ENCODE results near the gene RASIP1. TPM values are rescaled to one million over a fixed set of nuclear protein-coding genes. Genes with fewer than 3 reads are reported as not detected.

The RASIP1 gene
- total and polyA plus RNA-seq, 2 of the 8 experiments (the other 6 are each of a cell fraction or from before 2014, with no cell fraction given): 9.3 to 11.4 TPM

GRCh38 chr19:48757089-48757675, 16.8 kb upstream of the RASIP1 start:
- H3K18ac ChIP-seq (ENCODE audit: extremely low read depth, low read length): no peak overlapping the region; the same call in none of the 2 replicates
- CTCF ChIA-PET (ENCODE audit: partially characterized antibody): interaction anchor here (0.7 to 2.3 kb wide), 5 partner anchors 13 to 85 kb away, joined by 3 to 7 read pairs (median 4); no protein-coding TSS in a partner anchor
- peaks cover 7% of the 10 kb centered on the region for H3K23me2 ChIP-seq (ENCODE audit: low read depth, low read length)
- no peaks in the 10 kb centered on the region for H3K36me3 ChIP-seq (ENCODE audit: control insufficient read depth in 2 of 4, insufficient read depth in 4 of 4, low read length in 3 of 4)
- no peak overlapping the region for H3K9ac ChIP-seq (replicated peaks in 1 of 4; ENCODE audit: extremely low read depth in 1 of 4, low read depth in 3 of 4, low read length in 3 of 4)
- H2BK5ac ChIP-seq (ENCODE audit: low read depth, low read length): peak overlapping the region; percentile 52; the same call in 1 of the 2 replicates
- peak overlapping the region; percentile 80; the same call in 1 of the 2 replicates for H2BK12ac ChIP-seq (ENCODE audit: low read depth, low read length)
- 83% methylated on average over 11 of the region's 12 CpGs; no CpG with 5 or more reads in 1 of the 2 experiments for WGBS, 2 experiments (ENCODE audit: extremely low coverage in 1 of 2, insufficient coverage in 1 of 2, insufficient read length in 1 of 2, insufficient replicate concordance in 2 of 2, low coverage in 1 of 2, low lambda C conversion rate in 2 of 2, missing lambda C conversion rate in 1 of 2)
- H3K23ac ChIP-seq (ENCODE audit: insufficient read length): no peak overlapping the region
- H3K79me2 ChIP-seq (ENCODE audit: control insufficient read depth in 1 of 2, insufficient read depth in 2 of 2, low read length in 2 of 2): peaks cover 0 to under 1% of the 10 kb centered on the region in 2 experiments; a peak in 1 of 4 replicates
- no peak overlapping the region for H3K4ac ChIP-seq (replicated peaks; ENCODE audit: insufficient read length, low read depth, low read length)
- TF ChIP-seq MAFK (IDR thresholded peaks at IDR 0.05; ENCODE audit: low read depth, low read length): no peak
- no peak for TF ChIP-seq ZNF274 (IDR thresholded peaks at IDR 0.05; ENCODE audit: borderline replicate concordance, extremely low read depth, low read length)
- TF ChIP-seq CREB1 (IDR thresholded peaks at IDR 0.05): no peak
- no peak for TF ChIP-seq RXRA (IDR thresholded peaks at IDR 0.05; ENCODE audit: insufficient read depth, low read depth, low read length)
- no peak for TF ChIP-seq SIRT6 (IDR thresholded peaks at IDR 0.05; ENCODE audit: low read length)
- TF ChIP-seq EZH2 (IDR thresholded peaks at IDR 0.05; ENCODE audit: low read depth, low read length, severe bottlenecking): no peak
- TF ChIP-seq RNF2 (IDR thresholded peaks at IDR 0.05; ENCODE audit: borderline replicate concordance, low read depth, low read length, missing control alignments, poor library complexity, severe bottlenecking): no peak
- no peak for TF ChIP-seq NRF1 (IDR thresholded peaks at IDR 0.05; ENCODE audit: low read depth, low read length)
- no peak for TF ChIP-seq POLR2A (IDR thresholded peaks at IDR 0.05; ENCODE audit: control extremely low read depth in 1 of 2, low read depth in 2 of 2, low read length in 2 of 2)
- no peak for TF ChIP-seq CBX5 (IDR thresholded peaks at IDR 0.05; ENCODE audit: low read depth, low read length)
- TF ChIP-seq SP4 (IDR thresholded peaks at IDR 0.05; ENCODE audit: low read length): no peak
- peak overlapping the region; percentile 85 for H4K91ac ChIP-seq (replicated peaks; ENCODE audit: insufficient read length, low read length)
- H3K4me2 ChIP-seq (ENCODE audit: insufficient read depth in 1 of 2, low read depth in 2 of 2, low read length in 2 of 2): no peak overlapping the region
- H2BK20ac ChIP-seq (ENCODE audit: low read length): peak overlapping the region; percentile 80; the same call in 1 of the 2 replicates
- no peak overlapping the region for H3K56ac ChIP-seq (replicated peaks; ENCODE audit: insufficient read length, low read depth, low read length)
- peak overlapping the region; percentile 46; the same call in 1 of the 2 replicates for H2BK15ac ChIP-seq (ENCODE audit: low read length)
- H2BK120ac ChIP-seq (replicated peaks; ENCODE audit: low read depth, low read length): peak overlapping the region; percentile 92
- H3K4me3 ChIP-seq (ENCODE audit: extremely low read depth in 1 of 4, insufficient read depth in 2 of 4, low read depth in 3 of 4, low read length in 4 of 4): no peak overlapping the region
- peak overlapping the region; percentile 71; the same call in 1 of the 2 replicates for H4K8ac ChIP-seq (ENCODE audit: extremely low read depth, insufficient read depth, low read length)
- H3K27ac ChIP-seq (ENCODE audit: low read depth, low read length): no peak overlapping the region
- no peaks in the 10 kb centered on the region for H3K27me3 ChIP-seq (replicated peaks in 1 of 4; ENCODE audit: control insufficient read depth in 3 of 4, extremely low read depth in 1 of 4, insufficient read depth in 3 of 4, low read length in 3 of 4)
- POLR2A ChIA-PET (ENCODE audit: partially characterized antibody): interaction anchor here (1.4 to 4.7 kb wide), 6 partner anchors 9 to 53 kb away, joined by 4 to 39 read pairs (median 8); partner anchors contain the start of genes BCAT2 and IZUMO1
- no peak for FAIRE-seq
- no peaks in the 10 kb centered on the region for H4K20me1 ChIP-seq (replicated peaks in 1 of 2; ENCODE audit: control insufficient read depth in 1 of 2, insufficient read depth in 2 of 2, low read length in 2 of 2)
- peaks cover 3 to 21% (median 14%) of the 10 kb centered on the region in 4 experiments for H3K4me1 ChIP-seq (replicated peaks in 1 of 4; ENCODE audit: control insufficient read depth in 3 of 4, insufficient read depth in 4 of 4, low read length in 3 of 4)
- DNase-seq (ENCODE audit: low read depth in 1 of 2, low spot score in 2 of 2): no peak
- no peak overlapping the region for H2AFZ ChIP-seq (ENCODE audit: low read length)
- no peak overlapping the region for H3K14ac ChIP-seq (ENCODE audit: insufficient read length)
- no peaks in the 10 kb centered on the region for H3K79me1 ChIP-seq (ENCODE audit: low read depth, low read length)
- peak overlapping the region; percentile 26 for H4K5ac ChIP-seq (ENCODE audit: insufficient read length, low read depth, low read length)
- H3K9me3 ChIP-seq (ENCODE audit: insufficient read depth in 2 of 2, low read depth in 1 of 2, low read length in 1 of 2): no peaks in the 10 kb centered on the region
- no peak overlapping the region for H2AK5ac ChIP-seq (ENCODE audit: low read depth, low read length)

Measured in H1 (cell line).